ENCODE measurements around the gene IL12B.
"Not testable (repeated sequence)": the region's sequence is repeated elsewhere in the genome, so short reads cannot be mapped to it uniquely, and the experiment has no call there.

IL12B gene

GRCh38 chr5:159362220-159362619 lies 31.9 kb upstream of the IL12B start:
- no peak for TF ChIP-seq EZH2phosphoT487 (IDR thresholded peaks at IDR 0.05; ENCODE audit: borderline replicate concordance, low read length)
- TF ChIP-seq CTCF (IDR thresholded peaks at IDR 0.05; ENCODE audit: low read depth, low read length, poor library complexity, severe bottlenecking) = no peak
- Histone ChIP-seq H3K79me2 (ENCODE audit: control insufficient read depth, low read length) (no peaks in the 10 kb centered on the region), H3K4me3 (ENCODE audit: low read length) (no peak overlapping the region), H3K9me3 (ENCODE audit: control insufficient read depth, insufficient read depth, low read length) (no peaks in the 10 kb centered on the region), H3K4me2 (ENCODE audit: low read length) (no peak overlapping the region), H3K27ac (ENCODE audit: low read depth, low read length) (no peak overlapping the region), H3K36me3 (ENCODE audit: control insufficient read depth, low read length) (no peaks in the 10 kb centered on the region), H3F3A (ENCODE audit: control insufficient read depth, insufficient read depth) (no peaks in the 10 kb centered on the region), H3K27me3 (ENCODE audit: control insufficient read depth, low read length) (no peaks in the 10 kb centered on the region), H3K9me2 (replicated peaks; ENCODE audit: control insufficient read depth, low read length) (no peaks in the 10 kb centered on the region), H3K4me1 (ENCODE audit: control insufficient read depth, low read length) (peaks cover 3% of the 10 kb centered on the region; the same call in 1 of the 2 replicates), H4K20me1 (ENCODE audit: control insufficient read depth, insufficient read depth, low read depth, low read length) (no peaks in the 10 kb centered on the region)

GRCh38 chr5:159359871-159360270 lies 29.6 kb upstream of the IL12B start:
- H4K20me1 ChIP-seq (ENCODE audit: control insufficient read depth, insufficient read depth, low read depth, low read length); H3K79me2 ChIP-seq (ENCODE audit: control insufficient read depth, low read length); H3F3A ChIP-seq (ENCODE audit: control insufficient read depth, insufficient read depth); H3K27ac ChIP-seq (ENCODE audit: low read depth, low read length); H3K4me2 ChIP-seq (ENCODE audit: low read length); H3K27me3 ChIP-seq (ENCODE audit: control insufficient read depth, low read length); H3K36me3 ChIP-seq (ENCODE audit: control insufficient read depth, low read length); H3K9me3 ChIP-seq (ENCODE audit: control insufficient read depth, insufficient read depth, low read length); H3K4me3 ChIP-seq (ENCODE audit: low read length); H3K4me1 ChIP-seq (ENCODE audit: control insufficient read depth, low read length); H3K9me2 ChIP-seq (replicated peaks; ENCODE audit: control insufficient read depth, low read length): not testable (repeated sequence)

GRCh38 chr5:159359408-159359807 lies 29.1 kb upstream of the IL12B start:
- no peak overlapping the region for H3K4me2 ChIP-seq (ENCODE audit: low read length)
- no peak overlapping the region for H3K4me3 ChIP-seq (ENCODE audit: low read length)
- no peak overlapping the region for H3K27ac ChIP-seq (ENCODE audit: low read depth, low read length)

More at GRCh38 chr5:159359408-159359807, 29.1 kb upstream of the IL12B start:
- TF ChIP-seq CTCF (IDR thresholded peaks at IDR 0.05; ENCODE audit: low read depth, low read length, poor library complexity, severe bottlenecking) (no peak), EZH2phosphoT487 (IDR thresholded peaks at IDR 0.05; ENCODE audit: borderline replicate concordance, low read length) (no peak)
- H3K9me3 ChIP-seq (ENCODE audit: control insufficient read depth, insufficient read depth, low read length) = no peaks in the 10 kb centered on the region
- H3K36me3 ChIP-seq (ENCODE audit: control insufficient read depth, low read length) = no peaks in the 10 kb centered on the region
- H4K20me1 ChIP-seq (ENCODE audit: control insufficient read depth, insufficient read depth, low read depth, low read length) = no peaks in the 10 kb centered on the region
- H3K9me2 ChIP-seq (replicated peaks; ENCODE audit: control insufficient read depth, low read length) = no peaks in the 10 kb centered on the region
- no peaks in the 10 kb centered on the region for H3F3A ChIP-seq (ENCODE audit: control insufficient read depth, insufficient read depth)
- peaks cover 3% of the 10 kb centered on the region; the same call in 1 of the 2 replicates for H3K4me1 ChIP-seq (ENCODE audit: control insufficient read depth, low read length)
- H3K27me3 ChIP-seq (ENCODE audit: control insufficient read depth, low read length) = no peaks in the 10 kb centered on the region
- no peaks in the 10 kb centered on the region for H3K79me2 ChIP-seq (ENCODE audit: control insufficient read depth, low read length)

Measured in DOHH2 (cell line).